ENCODE results near the gene CCDC61.

- no peak for TF ChIP-seq CTCF (conservative IDR thresholded peaks at IDR 0.05; ENCODE audit: low read length)
- TF ChIP-seq EZH2phosphoT487 (IDR thresholded peaks at IDR 0.05; ENCODE audit: borderline replicate concordance, low read depth, low read length) = no peak
Observed at GRCh38 chr19:46030812-46031550, 35.7 kb downstream of the CCDC61 start.

Measured in OCI-LY7 (cell line).